A673 (cell line): Measurements from ENCODE around the gene EXTL1. TPM values are rescaled to one million over a fixed set of nuclear protein-coding genes. Genes with fewer than 3 reads are reported as not detected.

Experiments used
- BruUV-seq: library from RNA; stranded (reverse); fragments of 400-500 nt; replicated peaks from 2 replicates; lab custom pipeline; 2021; lab: Mats Ljungman, UMichigan
- CTCF ChIA-PET: fragments of 300-600 bp; sonication (Branson Sonifier 250); formaldehyde crosslinking; loops from one replicate; lab custom pipeline; 2022; ENCODE audit warnings: antibody characterized with exemption; lab: Charles Lee
- POLR2A ChIA-PET: fragments of 300-600 bp; sonication (Branson Sonifier 250); formaldehyde crosslinking; loops from one replicate; lab custom pipeline; 2022; ENCODE audit warnings: antibody characterized with exemption; ENCODE audit not compliant: low non-redundant PET; lab: Charles Lee
- DNase-seq: peaks from one replicate; pipeline ENCODE4 v3.0.0-alpha.2; 2015; ENCODE audit warnings: low spot score
- H3K27ac ChIP-seq: fragments of 200-600 bp; sonication (generic); 2 replicates; pipeline ENCODE4 v1.5.1; 2016; ENCODE audit warnings: mixed run types, low read depth, mild to moderate bottlenecking, mixed read lengths, antibody characterized with exemption, low read length; ENCODE audit not compliant: poor library complexity, severe bottlenecking
- H3K27me3 ChIP-seq: fragments of 200-600 bp; sonication (generic); replicated peaks from 2 replicates; pipeline ENCODE4 v1.6.1; 2017; ENCODE audit warnings: mixed run types, low read depth, mild to moderate bottlenecking, mixed read lengths, antibody characterized with exemption, low read length; ENCODE audit not compliant: insufficient read depth, poor library complexity
- H3K36me3 ChIP-seq: fragments of 200-600 bp; sonication (generic); 2 replicates; pipeline ENCODE4 v1.6.1; 2016; ENCODE audit warnings: mixed run types, mild to moderate bottlenecking, mixed read lengths, antibody characterized with exemption, low read length; ENCODE audit not compliant: insufficient read depth, poor library complexity, severe bottlenecking
- H3K4me1 ChIP-seq: fragments of 200-600 bp; sonication (generic); 2 replicates; pipeline ENCODE4 v1.6.1; 2017; ENCODE audit warnings: mixed run types, mild to moderate bottlenecking, mixed read lengths, antibody characterized with exemption, low read length; ENCODE audit not compliant: insufficient read depth, poor library complexity, severe bottlenecking
- H3K4me3 ChIP-seq: fragments of 200-600 bp; sonication (generic); 2 replicates; pipeline ENCODE4 v1.5.1; 2016; ENCODE audit warnings: low read depth, mixed run types, mild to moderate bottlenecking, mixed read lengths, low read length; ENCODE audit not compliant: poor library complexity, severe bottlenecking
- H3K9me3 ChIP-seq: fragments of 200-600 bp; sonication (generic); 2 replicates; pipeline ENCODE4 v1.6.1; 2016; ENCODE audit warnings: mixed run types, low read depth, mild to moderate bottlenecking, mixed read lengths, antibody characterized with exemption, low read length; ENCODE audit not compliant: poor library complexity, severe bottlenecking
- CTCF ChIP-seq: fragments of 300-800, 200-600 bp; sonication (generic); conservative IDR thresholded peaks from 2 replicates; pipeline ENCODE4 v1.5.1; 2017; ENCODE audit warnings: low read depth, mild to moderate bottlenecking, antibody characterized with exemption, low read length, moderate library complexity, mixed read lengths
- EZH2 ChIP-seq: fragments of 200-600 bp; sonication (generic); IDR thresholded peaks from 2 replicates; pipeline ENCODE4 v1.6.1; 2017; ENCODE audit warnings: borderline replicate concordance, low read depth, mild to moderate bottlenecking, mixed read lengths, antibody characterized with exemption, low read length; ENCODE audit not compliant: poor library complexity, severe bottlenecking
- intact Hi-C: fragments of 100-400 bp; cut with micrococcal nuclease; formaldehyde crosslinking; loops from one replicate; pipeline ENCODE4 v1.10.0; 2022; ENCODE audit not compliant: unreplicated experiment
- total RNA-seq: library from RNA; stranded (reverse); gene quantifications from 2 replicates; pipeline ENCODE4 v1.2.3, GENCODE V29; 2021

EXTL1 gene
- total RNA-seq, 1 experiment from 2014 or later, result not detected

- no TSS peak for BruUV-seq
- H3K4me1 ChIP-seq, result no peaks in the 10 kb centered on the region
- no peak for DNase-seq
- TF ChIP-seq EZH2 (no peak), CTCF (no peak)
- ChIA-PET POLR2A (no interaction called here), CTCF (no interaction called here)
- H3K9me3 ChIP-seq, result no peaks in the 10 kb centered on the region
- intact Hi-C loops, result no loop called here
- H3K36me3 ChIP-seq, result no peaks in the 10 kb centered on the region
- H3K4me3 ChIP-seq, result no peak overlapping the region
- H3K27ac ChIP-seq, result no peak overlapping the region
- peaks cover 81% of the 10 kb centered on the region for H3K27me3 ChIP-seq
Measured at GRCh38 chr1:26050248-26050640, 28.7 kb downstream of the EXTL1 start.

- no peaks in the 10 kb centered on the region for H3K4me1 ChIP-seq
- DNase-seq, result no peak
- no peaks in the 10 kb centered on the region for H3K9me3 ChIP-seq
- ChIA-PET POLR2A (no interaction called here), CTCF (no interaction called here)
- no TSS peak for BruUV-seq
- H3K36me3 ChIP-seq, result no peaks in the 10 kb centered on the region
- intact Hi-C loops, result no loop called here
- H3K27me3 ChIP-seq, result peaks cover 70% of the 10 kb centered on the region
- no peak overlapping the region for H3K27ac ChIP-seq
- no peak for TF ChIP-seq CTCF
- no peak for TF ChIP-seq EZH2
- H3K4me3 ChIP-seq, result no peak overlapping the region
Measured at GRCh38 chr1:26053718-26054560, 32.4 kb downstream of the EXTL1 start.

- ChIA-PET POLR2A (no interaction called here), CTCF (no interaction called here)
- BruUV-seq, result no TSS peak
- Histone ChIP-seq H3K4me1 (no peaks in the 10 kb centered on the region), H3K27me3 (peaks cover 66% of the 10 kb centered on the region), H3K27ac (no peak overlapping the region), H3K36me3 (no peaks in the 10 kb centered on the region), H3K9me3 (no peaks in the 10 kb centered on the region), H3K4me3 (no peak overlapping the region)
- DNase-seq, result no peak
- TF ChIP-seq EZH2 (no peak), CTCF (no peak)
- intact Hi-C loops, result no loop called here
Measured at GRCh38 chr1:26055041-26055440, 33.5 kb downstream of the EXTL1 start.
